EL (cell line): Measurements from ENCODE around the gene RASGRP1.
"Not testable (repeated sequence)": the region's sequence is repeated elsewhere in the genome, so short reads cannot be mapped to it uniquely, and the experiment has no call there.

ENCODE experiments used
- DNase-seq: peaks from one replicate; pipeline ENCODE4 v3.0.0-alpha.2; 2016

Gene RASGRP1

GRCh38 chr15:38564557-38565286 is at the start of gene RASGRP1:
Gene RASGRP1 (minus strand): TSS chr15:38564814. CDS start chr15:38564628, 186 bp downstream.
- DNase-seq = peak; percentile 64

DNA sequence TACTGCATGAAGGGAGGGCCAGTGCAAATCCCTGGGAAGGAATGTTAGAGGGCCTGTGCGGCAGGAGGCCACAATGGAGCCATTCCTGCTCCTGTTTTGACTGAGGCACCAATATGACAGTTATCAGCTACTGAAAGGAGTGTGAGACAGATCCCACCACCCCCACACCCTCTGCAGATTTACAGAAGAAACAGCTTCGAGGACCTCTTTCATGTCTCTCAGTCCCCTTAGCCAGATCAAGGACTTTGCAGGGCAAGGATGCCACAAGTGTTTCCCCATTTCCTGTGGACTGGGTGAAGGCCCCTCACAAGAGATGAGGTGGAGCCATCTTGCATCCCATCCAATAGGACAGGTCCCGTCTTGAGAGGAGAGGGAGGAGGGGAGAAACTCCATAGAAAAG is 48.5 kb upstream of the RASGRP1 start:
- DNase-seq = no peak

DNA sequence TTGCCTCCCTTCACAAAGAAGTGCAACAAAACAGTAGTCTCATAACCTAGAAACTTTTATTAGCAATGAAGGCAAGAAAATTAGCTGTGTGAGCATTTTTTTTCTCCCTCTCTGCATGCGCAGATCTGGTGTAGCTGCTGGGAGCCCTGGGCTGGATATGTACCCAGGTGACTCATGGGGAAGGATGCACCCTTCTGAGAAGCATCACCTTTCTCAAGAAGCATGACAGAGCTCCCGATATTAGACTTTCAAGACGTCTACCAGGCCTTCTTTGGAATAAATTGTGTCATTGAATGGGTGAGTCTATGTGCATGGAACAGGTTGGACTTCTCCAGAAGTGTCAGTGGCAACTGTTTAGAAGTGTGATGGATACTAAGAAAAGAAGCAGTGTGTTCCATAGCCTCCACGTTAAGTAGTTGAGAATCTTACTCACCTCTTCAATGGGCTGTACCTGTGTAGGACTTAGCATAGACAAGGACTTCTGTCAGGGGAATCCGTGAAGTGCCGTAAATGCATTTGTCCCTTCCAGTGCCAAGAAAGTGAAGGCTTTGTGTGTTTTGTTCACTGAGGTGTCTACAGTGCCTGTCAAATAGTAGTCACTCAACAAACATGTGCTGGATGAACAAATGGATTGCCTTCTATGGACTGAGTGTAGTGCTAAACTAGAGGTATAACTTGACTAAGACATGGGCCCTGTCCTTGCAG is 47.7 kb upstream of the RASGRP1 start:
- no peak for DNase-seq

DNA sequence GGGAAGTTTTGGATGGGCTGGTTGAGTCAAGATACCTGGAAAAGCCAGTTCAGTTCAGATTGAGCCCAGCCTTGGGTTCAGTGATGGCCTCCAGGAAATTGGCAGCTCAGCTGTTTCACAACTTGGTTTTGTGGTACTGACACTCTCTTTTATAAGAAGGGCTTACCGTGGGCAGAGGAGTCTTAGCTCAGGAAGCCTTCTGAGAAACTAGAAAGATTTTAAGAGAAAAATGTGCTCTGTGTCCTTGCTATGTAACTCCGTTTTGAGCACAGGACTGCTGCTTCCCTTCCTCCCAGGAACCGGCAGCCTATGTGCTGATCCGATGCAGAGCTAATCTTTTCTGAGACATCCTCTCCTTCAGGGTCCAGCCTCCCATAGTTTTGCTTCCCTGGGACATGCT is 46.6 kb upstream of the RASGRP1 start:
- no peak for DNase-seq

- no peak for DNase-seq
These were observed 46.1 kb upstream of the RASGRP1 start for GRCh38 chr15:38610748-38611147.

DNA sequence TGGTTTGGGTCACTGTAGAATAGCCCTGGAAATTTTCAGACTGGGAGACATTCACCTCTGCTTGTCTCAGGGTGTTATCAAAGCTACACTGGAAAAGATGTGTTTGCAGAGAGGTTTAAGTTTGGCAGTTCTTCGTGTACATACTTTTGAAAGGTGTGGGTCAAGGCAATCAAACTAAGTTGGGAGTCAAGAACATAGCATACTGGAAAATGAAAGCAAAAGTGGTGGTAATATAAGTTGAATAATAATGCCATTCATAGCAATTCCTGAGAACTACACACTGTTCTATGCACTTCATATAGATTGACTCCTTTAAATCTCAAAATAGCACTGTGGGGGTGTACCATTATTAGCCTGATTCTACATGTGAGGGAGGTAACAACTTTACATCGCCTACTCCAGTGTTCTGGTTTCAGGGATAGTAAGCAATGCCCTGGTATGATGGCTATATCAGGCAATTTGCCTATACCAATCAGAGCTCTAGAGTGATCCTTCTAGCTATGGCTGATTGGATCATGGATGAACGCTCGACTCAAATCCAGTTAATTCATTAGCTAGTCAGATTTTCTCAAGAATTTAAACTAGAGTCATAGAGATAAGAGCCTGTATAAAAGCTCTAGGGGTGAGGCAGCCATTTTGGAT is 44.6 kb upstream of the RASGRP1 start:
- DNase-seq = no peak

- DNase-seq = no peak
These were observed 44.1 kb upstream of the RASGRP1 start for GRCh38 chr15:38608682-38609081.

DNA sequence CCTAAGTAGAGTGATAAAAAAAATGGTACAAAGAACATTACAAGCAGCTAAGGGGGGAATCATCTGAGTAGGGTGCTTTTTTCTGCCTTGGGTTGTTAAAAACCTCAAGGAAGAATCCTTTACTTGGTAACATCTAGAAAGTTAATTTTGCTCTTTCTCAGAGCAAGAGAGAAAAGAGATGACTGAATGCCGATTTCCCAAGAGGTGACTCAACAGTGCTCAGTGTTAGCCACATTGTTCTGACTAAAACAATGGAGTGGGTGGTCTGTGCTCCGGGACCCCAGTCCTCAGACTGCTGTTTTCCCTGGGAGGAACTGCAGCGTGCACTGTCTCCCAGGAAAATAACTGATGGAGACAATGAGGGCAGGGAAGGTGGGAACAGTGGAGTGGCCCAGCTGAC is 41.1 kb upstream of the RASGRP1 start:
- no peak for DNase-seq

- DNase-seq = no peak
These were observed 39.1 kb upstream of the RASGRP1 start for GRCh38 chr15:38603672-38604071.

DNA sequence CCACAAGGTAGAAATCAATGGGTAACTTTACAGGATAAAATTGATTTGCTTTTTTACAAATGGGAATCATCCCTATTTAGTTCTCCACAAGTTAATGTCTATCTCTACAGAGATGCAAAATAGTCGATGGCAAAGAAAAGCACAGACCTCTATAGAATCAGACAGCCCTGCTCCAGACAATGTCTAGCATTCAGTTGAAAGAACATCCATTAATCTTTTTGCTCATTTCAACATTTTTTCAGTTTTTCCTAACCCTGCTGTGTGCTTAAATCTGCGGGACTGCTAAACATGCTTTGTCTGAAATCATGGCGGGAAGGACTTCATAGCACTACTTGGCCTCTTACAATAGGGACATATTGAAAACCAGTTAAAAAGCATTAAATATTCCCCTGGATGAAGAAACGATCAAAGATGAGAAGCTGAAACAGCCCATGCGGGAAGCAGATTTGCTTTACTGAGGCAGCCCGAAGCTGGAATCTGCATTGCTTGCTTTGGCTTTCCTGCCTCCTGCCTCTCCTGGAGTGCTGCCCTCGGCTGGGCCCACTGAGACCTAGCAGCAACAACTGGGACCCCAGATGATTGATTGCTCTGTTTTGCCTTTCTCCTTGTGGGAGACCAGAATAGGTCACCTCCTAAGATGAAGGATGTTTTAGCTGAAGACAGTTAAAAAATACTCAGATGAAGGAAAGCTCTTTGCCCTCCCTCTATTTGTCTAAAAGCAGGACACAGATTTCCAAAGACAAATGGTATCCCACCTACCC is 38.5 kb upstream of the RASGRP1 start:
- DNase-seq = no peak

DNA sequence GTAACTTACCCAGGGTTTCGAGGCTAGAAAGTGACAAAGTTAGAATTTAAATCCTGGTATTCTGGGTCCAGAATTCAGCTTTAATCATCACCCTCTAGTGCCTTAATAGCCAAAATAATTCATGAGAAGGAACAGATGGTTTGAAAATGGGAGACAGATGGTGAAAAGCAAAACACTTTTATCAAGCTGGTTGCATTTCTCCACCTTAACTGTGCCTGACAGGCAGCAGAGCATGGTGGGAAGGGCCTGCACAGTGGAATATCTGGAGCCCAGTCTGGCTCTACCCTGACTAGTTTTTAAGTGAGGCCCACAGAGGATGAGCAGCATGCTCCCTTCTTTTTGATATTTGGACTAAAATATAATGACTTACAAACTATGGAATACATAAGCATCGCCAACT is 35.6 kb upstream of the RASGRP1 start:
- DNase-seq = no peak

GRCh38 chr15:38598749-38599148 is 34.1 kb upstream of the RASGRP1 start:
- DNase-seq = no peak

DNA sequence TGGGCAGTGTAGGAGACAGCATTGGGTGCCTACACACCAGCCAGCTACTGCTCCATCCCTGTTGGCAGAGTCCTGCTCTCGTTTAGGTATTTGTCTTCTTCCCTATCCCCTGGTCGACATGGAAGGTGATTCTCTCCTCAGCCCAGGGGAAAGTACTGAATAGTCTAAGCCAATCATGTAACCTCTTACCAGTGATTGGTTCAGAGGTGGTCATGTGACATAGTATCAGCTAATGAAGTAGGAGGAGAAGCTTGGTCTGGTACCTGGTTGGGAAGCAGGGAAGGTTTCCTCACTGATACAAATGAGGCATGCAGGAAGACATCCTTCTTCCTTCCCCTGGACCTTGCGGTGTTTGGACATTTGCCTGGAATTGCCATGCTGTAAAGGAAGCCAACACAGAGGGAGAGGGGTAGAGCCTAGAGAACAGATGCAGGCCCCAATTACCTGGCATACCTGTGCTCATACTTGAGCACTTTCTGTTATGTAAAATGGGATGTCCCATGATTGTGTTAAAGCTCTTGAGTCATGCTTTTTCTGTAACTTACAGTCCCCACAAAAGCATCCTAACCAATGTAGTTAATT is 32.7 kb upstream of the RASGRP1 start:
- no peak for DNase-seq

GRCh38 chr15:38593524-38593923 is 28.9 kb upstream of the RASGRP1 start:
- DNase-seq = peak; percentile 47

- DNase-seq = peak; percentile 84
These were observed 24.9 kb upstream of the RASGRP1 start for GRCh38 chr15:38589502-38589901.

- peak; percentile 14 for DNase-seq
These were observed 24.1 kb upstream of the RASGRP1 start for GRCh38 chr15:38588672-38589071.

DNA sequence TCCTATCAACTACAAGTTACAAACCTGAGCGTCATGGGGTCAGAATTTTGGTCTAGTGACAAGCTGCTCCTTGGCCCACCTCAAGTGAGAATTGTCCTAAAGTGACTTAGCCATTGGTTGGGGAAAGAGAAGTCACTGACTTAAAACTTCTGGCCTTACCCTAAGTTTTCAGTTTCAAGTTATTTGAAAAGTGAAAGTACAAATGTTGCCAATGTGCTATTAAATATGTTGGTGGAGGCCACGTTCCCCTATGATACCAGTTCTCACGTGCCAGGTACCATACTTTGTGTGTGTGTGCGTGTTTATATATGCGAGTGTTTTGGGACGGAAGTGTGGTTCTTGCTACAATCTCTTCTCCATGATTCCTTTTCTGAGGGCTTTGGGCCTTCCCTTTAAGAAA is 22.6 kb upstream of the RASGRP1 start:
- no peak for DNase-seq

- not testable (repeated sequence) for DNase-seq
These were observed 21.4 kb upstream of the RASGRP1 start for GRCh38 chr15:38586005-38586404.

- DNase-seq = no peak
These were observed 14.0 kb upstream of the RASGRP1 start for GRCh38 chr15:38578626-38579025.

DNA sequence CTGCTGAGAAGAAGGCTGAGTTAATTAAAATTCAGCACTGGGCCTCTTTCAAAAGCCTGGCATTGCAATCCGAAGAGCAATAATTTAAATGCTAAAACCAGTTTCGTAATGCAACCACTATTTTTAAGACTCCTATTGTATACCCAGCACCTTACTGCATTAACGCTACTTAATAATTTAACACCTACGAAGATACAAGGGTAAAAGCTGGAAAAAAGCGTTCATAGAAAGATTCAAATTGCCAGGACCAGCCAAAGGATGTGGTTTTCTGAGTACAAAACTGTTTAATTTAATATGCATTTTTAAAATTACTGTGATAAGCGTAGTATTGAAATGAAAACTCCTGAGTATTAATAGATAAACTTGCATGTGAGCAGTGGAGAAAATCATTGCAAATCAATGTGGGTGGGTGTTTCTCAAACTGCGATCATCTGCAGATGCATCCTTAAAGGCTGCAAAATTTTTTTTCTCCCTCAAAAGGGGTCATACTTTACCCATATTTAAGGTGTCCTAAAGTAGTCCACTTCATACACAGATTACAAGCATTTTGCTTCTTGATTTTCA is 12.9 kb upstream of the RASGRP1 start:
- DNase-seq = no peak

DNA sequence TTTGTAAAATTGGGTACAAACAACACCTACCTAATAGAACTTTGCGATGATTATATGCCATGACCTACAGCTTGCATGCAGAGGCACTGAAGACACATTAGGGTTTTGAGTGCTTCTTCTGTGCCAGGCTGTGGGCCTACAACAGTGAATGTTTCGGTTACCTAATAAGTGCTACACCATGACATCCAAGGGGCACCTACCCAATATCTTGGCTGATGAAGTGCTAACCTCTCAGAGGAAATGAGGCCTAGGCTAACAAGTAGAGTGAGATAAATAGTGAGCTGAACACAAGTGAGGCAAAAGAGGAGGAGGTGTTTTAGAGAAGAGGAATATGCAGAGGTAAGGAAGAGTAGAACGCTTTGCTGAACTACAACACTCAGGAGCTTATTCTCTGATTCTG is 12.2 kb upstream of the RASGRP1 start:
- DNase-seq = no peak

- DNase-seq = no peak
These were observed 11.6 kb upstream of the RASGRP1 start for GRCh38 chr15:38576261-38576660.

GRCh38 chr15:38565287-38565670 is 665 bp upstream of the RASGRP1 start:
- DNase-seq = no peak
